Ovary (tissue), 9 donors: ENCODE measurements around the gene NEDD4L. TPM values are rescaled to one million over a fixed set of nuclear protein-coding genes. Genes with fewer than 3 reads are reported as not detected.

ENCODE experiments used
- DNase-seq, 5 donors: peaks; one replicate each; pipeline ENCODE4 v3.0.0-alpha.2; 2019 to 2020
- H3K27ac ChIP-seq, 2 donors: fragments of 200-600 bp; one replicate each; pipeline versions ENCODE4 v1.5.1 to v1.8.0; 2019 to 2022
- H3K27me3 ChIP-seq: fragments of 200-600 bp; one replicate; pipeline ENCODE4 v1.8.0; 2022
- H3K36me3 ChIP-seq: fragments of 200-600 bp; sonication (generic); one replicate; pipeline ENCODE4 v1.5.1; 2019
- H3K4me1 ChIP-seq: one replicate; pipeline ENCODE4 v1.8.1; 2013; ENCODE audit warnings: mild to moderate bottlenecking, moderate library complexity; ENCODE audit not compliant: insufficient read depth
- H3K4me3 ChIP-seq: fragments of 200-600 bp; sonication (generic); one replicate; pipeline ENCODE4 v1.5.1; 2017
- H3K9me3 ChIP-seq, 2 donors: fragments of 200-600 bp in 1 of 2; sonication (generic) in 1 of 2; one replicate each; pipeline versions ENCODE4 v1.5.1 to v1.8.1; 2013 to 2019; ENCODE audit warnings: mild to moderate bottlenecking in 1 of 2, moderate library complexity in 1 of 2
- EP300 ChIP-seq: sonication (generic); formaldehyde crosslinking; IDR thresholded peaks from one replicate; pipeline ENCODE4 v1.6.1; 2017; ENCODE audit warnings: antibody characterized with exemption
- POLR2A ChIP-seq: fragments of 450-650 bp; IDR thresholded peaks from one replicate; pipeline ENCODE4 v1.6.1; 2017; ENCODE audit warnings: antibody characterized with exemption, mild to moderate bottlenecking, moderate library complexity
- WGBS, 3 donors: extraction: QIAGEN DNeasy Blood & Tissue Kit in 1 of 3; methylation state at CpG; one replicate each; pipeline versions ENCODE4 v1.1.5 to v1.1.7; 2013 to 2017; 5-methylcytosine and 5-hydroxymethylcytosine counted together
- intact Hi-C, 4 donors: fragments of 100-400 bp; cut with DNase I; formaldehyde crosslinking; loops; one replicate each; pipeline versions ENCODE4 v1.11.0 to v1.15.1; 2022 to 2023
- polyA plus RNA-seq, 2 donors: library from polyadenylated mRNA; stranded (reverse); fragments of 200-250 nt in 1 of 2; fragments of 350-450 nt in 1 of 2; fragmentation: Illumina TruSeq in 1 of 2; extraction: RNeasy Lipid Tissue Mini Kit (QIAGEN cat#74804) in 1 of 2; gene quantifications; one replicate each; pipeline ENCODE4 v1.2.3, GENCODE V29; 2013 to 2014
- total RNA-seq, 7 donors: library from RNA; depleted of rRNA in 2 of 7; stranded (reverse); fragments of >200 nt in 2 of 7; fragmentation: NEBNext Ultra II Directional in 3 of 7; extraction: Animal tissue kit (Norgen Biotek cat#: 25700) in 3 of 7; gene quantifications; one replicate each; pipeline versions ENCODE4 v1.1.0 to v1.2.4, GENCODE V29; 2016 to 2023
- TF ChIP-seq, protein P1 (sequence below), 3 donors: fragments of 450-650 bp in 2 of 3; fragments of 200-600 bp in 1 of 3; IDR thresholded peaks; one replicate each; pipeline versions ENCODE4 v1.5.1 to v1.8.0; 2016 to 2022; ENCODE audit warnings: antibody characterized with exemption in 3 of 3, mild to moderate bottlenecking in 1 of 3
- donor health status: DM: no; HTN: no; CAD: no; lungs with moderate emphysema.
- donor health status: DM: no; HTN: no; CAD: no.
- donor health status: Bipolar disorder and iron deficiency.
- donor health status: DM: yes; HTN: yes; CAD: no.
- donor health status: DM: no; HTN: no; CAD: no.
- donor health status: DM: yes; HTN: yes; CAD: no.

NEDD4L gene
- total and polyA plus RNA-seq, 9 donors = 11.0 to 75.2 (median 18.2) TPM

DNA sequence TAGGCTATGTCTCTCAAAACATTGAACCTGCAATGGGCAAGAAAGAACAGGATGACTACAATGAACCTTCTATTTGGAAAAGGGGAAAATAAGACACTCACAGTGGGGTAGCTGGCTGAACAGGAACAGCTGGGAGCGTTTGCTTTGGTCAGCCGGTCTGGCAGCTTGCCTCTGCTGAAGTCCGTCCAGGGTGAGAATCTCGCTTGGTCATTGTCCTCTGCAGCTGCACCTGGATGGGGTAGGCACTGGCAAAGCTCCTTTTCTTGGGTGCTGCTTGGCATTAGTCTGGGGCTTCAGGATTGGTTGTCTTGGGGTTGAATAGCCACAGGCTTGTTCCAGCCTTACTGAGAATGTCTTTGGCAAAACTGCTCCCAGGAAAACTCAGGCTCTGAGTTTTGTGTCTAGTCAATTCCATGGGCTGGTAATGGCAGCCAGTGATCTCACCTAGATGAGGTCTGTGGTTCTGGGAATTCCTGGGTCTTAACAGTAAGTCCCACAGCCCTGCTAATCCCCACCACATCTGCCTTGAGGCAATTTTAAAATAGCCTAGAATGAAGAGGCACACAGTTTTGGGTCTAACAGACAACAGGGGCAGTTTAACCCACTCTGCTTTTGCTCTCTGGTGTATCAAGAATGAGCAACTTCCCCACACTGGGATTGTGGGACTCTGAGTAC lies 13.4 kb downstream of the NEDD4L start:
- H3K27me3 ChIP-seq = no peaks in the 10 kb centered on the region
- no peaks in the 10 kb centered on the region for H3K4me1 ChIP-seq
- no peak for TF ChIP-seq EP300
- TF ChIP-seq POLR2A = no peak
- TF ChIP-seq, protein P1, sequence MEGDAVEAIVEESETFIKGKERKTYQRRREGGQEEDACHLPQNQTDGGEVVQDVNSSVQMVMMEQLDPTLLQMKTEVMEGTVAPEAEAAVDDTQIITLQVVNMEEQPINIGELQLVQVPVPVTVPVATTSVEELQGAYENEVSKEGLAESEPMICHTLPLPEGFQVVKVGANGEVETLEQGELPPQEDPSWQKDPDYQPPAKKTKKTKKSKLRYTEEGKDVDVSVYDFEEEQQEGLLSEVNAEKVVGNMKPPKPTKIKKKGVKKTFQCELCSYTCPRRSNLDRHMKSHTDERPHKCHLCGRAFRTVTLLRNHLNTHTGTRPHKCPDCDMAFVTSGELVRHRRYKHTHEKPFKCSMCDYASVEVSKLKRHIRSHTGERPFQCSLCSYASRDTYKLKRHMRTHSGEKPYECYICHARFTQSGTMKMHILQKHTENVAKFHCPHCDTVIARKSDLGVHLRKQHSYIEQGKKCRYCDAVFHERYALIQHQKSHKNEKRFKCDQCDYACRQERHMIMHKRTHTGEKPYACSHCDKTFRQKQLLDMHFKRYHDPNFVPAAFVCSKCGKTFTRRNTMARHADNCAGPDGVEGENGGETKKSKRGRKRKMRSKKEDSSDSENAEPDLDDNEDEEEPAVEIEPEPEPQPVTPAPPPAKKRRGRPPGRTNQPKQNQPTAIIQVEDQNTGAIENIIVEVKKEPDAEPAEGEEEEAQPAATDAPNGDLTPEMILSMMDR (IDR thresholded peaks at IDR 0.05) = no peak
- H3K36me3 ChIP-seq = no peaks in the 10 kb centered on the region
- intact Hi-C loops = no loop called here
- H3K4me3 ChIP-seq = no peak overlapping the region
- 32 to 58% (median 46%) methylated on average over 4 of the region's 4 CpGs for WGBS, 3 donors
- DNase-seq = no peak
- H3K9me3 ChIP-seq = no peaks in the 10 kb centered on the region
- H3K27ac ChIP-seq = no peak overlapping the region

DNA sequence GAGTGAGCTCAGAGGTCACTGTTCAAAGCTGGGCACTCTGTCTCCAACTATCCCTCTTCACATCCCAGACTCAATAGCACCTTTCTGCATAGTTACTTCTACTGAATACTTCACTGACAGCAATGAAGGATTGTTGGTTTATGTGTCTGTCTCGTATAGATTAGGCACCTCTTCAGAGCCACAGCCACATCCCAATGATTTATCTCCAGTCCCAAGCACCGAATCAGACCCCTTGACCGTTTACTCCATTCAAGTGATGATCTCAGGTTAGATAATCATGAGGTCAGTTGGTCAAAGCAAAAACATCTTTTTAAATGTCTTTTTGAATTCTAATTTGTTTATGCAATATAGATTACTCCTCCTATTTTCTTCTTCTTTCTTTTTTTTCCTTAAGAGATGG lies 14.7 kb downstream of the NEDD4L start:
- H3K27ac ChIP-seq = no peak overlapping the region
- no peaks in the 10 kb centered on the region for H3K4me1 ChIP-seq
- no peak for DNase-seq
- no peak overlapping the region for H3K4me3 ChIP-seq
- no peak for TF ChIP-seq POLR2A
- TF ChIP-seq EP300 = no peak
- TF ChIP-seq, protein P1 (IDR thresholded peaks at IDR 0.05) = no peak
- no peaks in the 10 kb centered on the region for H3K9me3 ChIP-seq
- WGBS, 3 donors = 30 to 32% (median 31%) methylated on average over 3 of the region's 3 CpGs
- intact Hi-C loops = no loop called here
- no peaks in the 10 kb centered on the region for H3K27me3 ChIP-seq
- H3K36me3 ChIP-seq = no peaks in the 10 kb centered on the region

DNA sequence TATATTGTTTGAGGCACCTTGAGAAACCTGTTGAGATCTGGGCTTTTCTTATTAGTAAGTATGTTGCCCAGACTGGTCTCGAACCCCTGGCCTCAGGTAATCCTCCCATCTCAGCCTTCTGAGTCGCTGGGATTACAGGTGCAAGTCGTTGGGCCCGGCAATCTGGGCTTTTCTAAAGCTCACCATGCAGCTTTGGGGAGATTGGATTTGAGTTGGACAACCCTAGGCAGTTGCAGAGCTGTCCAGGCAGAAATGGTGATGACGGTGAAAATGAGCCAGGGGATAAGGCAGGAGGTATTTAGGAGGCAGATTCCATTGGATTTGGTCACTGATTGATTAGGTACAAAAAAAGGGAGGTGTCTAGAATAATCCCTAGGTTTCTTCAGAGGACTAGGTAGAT lies 16.2 kb downstream of the NEDD4L start:
- 34 to 37% (median 36%) methylated on average over 5 of the region's 5 CpGs for WGBS, 3 donors
- H3K9me3 ChIP-seq = no peaks in the 10 kb centered on the region
- intact Hi-C loops = no loop called here
- no peak overlapping the region for H3K27ac ChIP-seq
- no peaks in the 10 kb centered on the region for H3K36me3 ChIP-seq
- no peaks in the 10 kb centered on the region for H3K27me3 ChIP-seq
- no peak overlapping the region for H3K4me3 ChIP-seq
- TF ChIP-seq EP300 (no peak), POLR2A (no peak)
- TF ChIP-seq, protein P1 (IDR thresholded peaks at IDR 0.05) = no peak
- no peak for DNase-seq
- H3K4me1 ChIP-seq = no peaks in the 10 kb centered on the region

DNA sequence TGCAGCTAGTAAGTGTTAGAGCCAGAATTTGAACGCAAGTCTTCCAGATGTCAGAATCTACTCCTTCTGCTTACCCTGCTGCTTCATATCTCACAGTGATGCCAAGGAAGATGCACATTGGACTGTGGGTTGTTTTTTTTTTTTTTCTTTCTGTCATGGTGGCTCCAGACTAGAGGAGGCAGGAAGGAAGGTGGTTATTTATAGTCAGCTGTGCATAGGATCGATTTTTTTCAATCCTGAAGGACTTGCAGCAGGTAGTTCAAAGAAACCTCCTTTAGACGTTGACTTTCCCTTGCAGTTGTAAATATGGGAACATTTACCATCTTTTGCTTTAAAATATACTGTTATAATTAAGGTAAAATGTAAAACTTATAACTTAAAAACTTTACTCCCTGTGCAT lies 17.3 kb downstream of the NEDD4L start:
- TF ChIP-seq, protein P1 (IDR thresholded peaks at IDR 0.05) = no peak
- TF ChIP-seq EP300 (no peak), POLR2A (no peak)
- H3K27me3 ChIP-seq = no peaks in the 10 kb centered on the region
- H3K36me3 ChIP-seq = no peaks in the 10 kb centered on the region
- no peaks in the 10 kb centered on the region for H3K4me1 ChIP-seq
- DNase-seq = no peak
- WGBS, 3 donors = 50 to 64% (median 62%) methylated on average over 3 of the region's 3 CpGs
- intact Hi-C loops = no loop called here
- H3K27ac ChIP-seq = no peak overlapping the region
- no peaks in the 10 kb centered on the region for H3K9me3 ChIP-seq
- no peak overlapping the region for H3K4me3 ChIP-seq
